KOPT-K1 (cell line): ENCODE data around the gene SPAG16.
"Not testable (repeated sequence)": the region's sequence is repeated elsewhere in the genome, so short reads cannot be mapped to it uniquely, and the experiment has no call there.

Experiments
- H3K27ac ChIP-seq: fragments of 200-600 bp; sonication (generic); 2 replicates; pipeline ENCODE4 v1.5.1; 2016; ENCODE audit warnings: antibody characterized with exemption, mild to moderate bottlenecking, low read depth, low read length; ENCODE audit not compliant: poor library complexity, severe bottlenecking
- H3K36me3 ChIP-seq: fragments of 200-600 bp; sonication (generic); 2 replicates; pipeline ENCODE4 v1.5.1; 2017; ENCODE audit warnings: antibody characterized with exemption, mild to moderate bottlenecking, low read length, moderate library complexity; ENCODE audit not compliant: insufficient read depth
- H3K9me3 ChIP-seq: fragments of 200-600 bp; sonication (generic); 2 replicates; pipeline ENCODE4 v1.5.1; 2017; ENCODE audit warnings: antibody characterized with exemption, low read length, mild to moderate bottlenecking; ENCODE audit not compliant: insufficient read depth, poor library complexity, severe bottlenecking

Gene SPAG16

GRCh38 chr2:213914510-213914909, 630.2 kb downstream of the SPAG16 start:
- no peaks in the 10 kb centered on the region for H3K36me3 ChIP-seq
- H3K9me3 ChIP-seq, result no peaks in the 10 kb centered on the region
- no peak overlapping the region for H3K27ac ChIP-seq

- Histone ChIP-seq H3K9me3 (peaks cover 12% of the 10 kb centered on the region), H3K27ac (no peak overlapping the region), H3K36me3 (no peaks in the 10 kb centered on the region)
These were observed 635.8 kb downstream of the SPAG16 start for GRCh38 chr2:213920014-213920413.

- Histone ChIP-seq H3K27ac (no peak overlapping the region), H3K36me3 (no peaks in the 10 kb centered on the region), H3K9me3 (peaks cover 12% of the 10 kb centered on the region)
These were observed 639.3 kb downstream of the SPAG16 start for GRCh38 chr2:213923543-213923942.

GRCh38 chr2:213934560-213934959, 650.3 kb downstream of the SPAG16 start:
- no peaks in the 10 kb centered on the region for H3K36me3 ChIP-seq
- H3K27ac ChIP-seq, result no peak overlapping the region
- H3K9me3 ChIP-seq, result no peaks in the 10 kb centered on the region

GRCh38 chr2:213958086-213958485, 673.8 kb downstream of the SPAG16 start:
- H3K9me3 ChIP-seq, result no peaks in the 10 kb centered on the region
- H3K27ac ChIP-seq, result no peak overlapping the region
- H3K36me3 ChIP-seq, result no peaks in the 10 kb centered on the region

GRCh38 chr2:213959589-213959988, 675.3 kb downstream of the SPAG16 start:
- no peak overlapping the region for H3K27ac ChIP-seq
- H3K9me3 ChIP-seq, result no peaks in the 10 kb centered on the region
- H3K36me3 ChIP-seq, result no peaks in the 10 kb centered on the region

GRCh38 chr2:213971536-213971935, 687.3 kb downstream of the SPAG16 start:
- Histone ChIP-seq H3K9me3 (no peaks in the 10 kb centered on the region), H3K27ac (no peak overlapping the region), H3K36me3 (no peaks in the 10 kb centered on the region)

GRCh38 chr2:213980883-213981282, 696.6 kb downstream of the SPAG16 start:
- H3K9me3 ChIP-seq, result no peaks in the 10 kb centered on the region

GRCh38 chr2:213989207-213989606, 704.9 kb downstream of the SPAG16 start:
- Histone ChIP-seq H3K36me3 (no peaks in the 10 kb centered on the region), H3K9me3 (no peaks in the 10 kb centered on the region), H3K27ac (no peak overlapping the region)

More at GRCh38 chr2:213980883-213981282, 696.6 kb downstream of the SPAG16 start:
- H3K27ac ChIP-seq, result no peak overlapping the region
- no peaks in the 10 kb centered on the region for H3K36me3 ChIP-seq

GRCh38 chr2:213991453-213992108, 707.3 kb downstream of the SPAG16 start:
- H3K9me3 ChIP-seq, result no peaks in the 10 kb centered on the region

GRCh38 chr2:213995400-213996105, 711.3 kb downstream of the SPAG16 start:
- H3K36me3 ChIP-seq, result no peaks in the 10 kb centered on the region
- H3K27ac ChIP-seq, result no peak overlapping the region
- H3K9me3 ChIP-seq, result no peaks in the 10 kb centered on the region

More at GRCh38 chr2:213991453-213992108, 707.3 kb downstream of the SPAG16 start:
- H3K36me3 ChIP-seq, result no peaks in the 10 kb centered on the region
- no peak overlapping the region for H3K27ac ChIP-seq

GRCh38 chr2:213998976-213999375, 714.7 kb downstream of the SPAG16 start:
- not testable (repeated sequence) for H3K27ac ChIP-seq, H3K9me3 ChIP-seq, H3K36me3 ChIP-seq

GRCh38 chr2:214004463-214004862, 720.2 kb downstream of the SPAG16 start:
- Histone ChIP-seq H3K9me3 (no peaks in the 10 kb centered on the region), H3K27ac (no peak overlapping the region), H3K36me3 (no peaks in the 10 kb centered on the region)

GRCh38 chr2:214005337-214005736, 721.1 kb downstream of the SPAG16 start:
- Histone ChIP-seq H3K36me3 (no peaks in the 10 kb centered on the region), H3K9me3 (no peaks in the 10 kb centered on the region), H3K27ac (no peak overlapping the region)

GRCh38 chr2:214006601-214007000, 722.3 kb downstream of the SPAG16 start:
- Histone ChIP-seq H3K36me3 (no peaks in the 10 kb centered on the region), H3K9me3 (no peaks in the 10 kb centered on the region), H3K27ac (no peak overlapping the region)

- H3K9me3 ChIP-seq, result no peaks in the 10 kb centered on the region
- H3K36me3 ChIP-seq, result no peaks in the 10 kb centered on the region
- no peak overlapping the region for H3K27ac ChIP-seq
These were observed 727.4 kb downstream of the SPAG16 start for GRCh38 chr2:214011676-214012075.
